Left cardiac atrium (tissue), 2 donors: Measurements from ENCODE around the gene SERPINA4. TPM values are rescaled to one million over a fixed set of nuclear protein-coding genes. Genes with fewer than 3 reads are reported as not detected.

Experiments
- total RNA-seq, 2 donors: library from RNA; stranded (reverse); fragmentation: NEBNext Ultra II Directional; extraction: Animal tissue kit (Norgen Biotek cat#: 25700); gene quantifications; one replicate each; pipeline ENCODE4 v1.2.1, GENCODE V29; 2021
- donor health status: DM: no; HTN: yes; CAD: no; lungs with severe emphysema.
- donor health status: DM: yes; HTN: yes; CAD: no.

The SERPINA4 gene
- total RNA-seq, 2 donors from 2014 or later, result not detected

Other genes starting within 250 kb of the SERPINA4 start
- not detected for gene SERPINA6, start 238.1 kb upstream of the SERPINA4 start, total RNA-seq
- gene SERPINA2, start 194.7 kb upstream of the SERPINA4 start, total RNA-seq, result not detected
- 10 to 100 TPM in 1 of 2 donors, 1 to 10 TPM in 1; 7.1 to 18.2 TPM for gene SERPINA1, start 172.8 kb upstream of the SERPINA4 start, total RNA-seq
- gene SERPINA11, start 108.6 kb upstream of the SERPINA4 start, total RNA-seq, result not detected
- not detected for gene SERPINA9, start 85.2 kb upstream of the SERPINA4 start, total RNA-seq
- not detected for gene SERPINA12, start 52.0 kb upstream of the SERPINA4 start, total RNA-seq
- gene SERPINA5, start 20.0 kb downstream of the SERPINA4 start, total RNA-seq, result 10 to 100 TPM in 1 of 2 donors, 1 to 10 TPM in 1; 9.3 to 13.8 TPM
- 100 to 1,000 TPM; 232 to 284 TPM for gene SERPINA3, start 50.9 kb downstream of the SERPINA4 start, total RNA-seq
- gene GSC, start 208.7 kb downstream of the SERPINA4 start, total RNA-seq, result under 1 TPM; 0.39 to 0.71 TPM